HG02798 (cell line): ENCODE measurements around the gene PTPN23.
A peak's percentile ranks its signal among the peaks of the same experiment; 100 is the strongest.
"Not testable (repeated sequence)": the region's sequence is repeated elsewhere in the genome, so short reads cannot be mapped to it uniquely, and the experiment has no call there.

Source experiments
- ATAC-seq: cut with Tn5 transposase; IDR thresholded peaks from one replicate; pipeline ENCODE4 v1.9.1; 2021; ENCODE audit warnings: mild to moderate bottlenecking; ENCODE audit not compliant: unreplicated experiment, poor library complexity

The PTPN23 gene, protein sequence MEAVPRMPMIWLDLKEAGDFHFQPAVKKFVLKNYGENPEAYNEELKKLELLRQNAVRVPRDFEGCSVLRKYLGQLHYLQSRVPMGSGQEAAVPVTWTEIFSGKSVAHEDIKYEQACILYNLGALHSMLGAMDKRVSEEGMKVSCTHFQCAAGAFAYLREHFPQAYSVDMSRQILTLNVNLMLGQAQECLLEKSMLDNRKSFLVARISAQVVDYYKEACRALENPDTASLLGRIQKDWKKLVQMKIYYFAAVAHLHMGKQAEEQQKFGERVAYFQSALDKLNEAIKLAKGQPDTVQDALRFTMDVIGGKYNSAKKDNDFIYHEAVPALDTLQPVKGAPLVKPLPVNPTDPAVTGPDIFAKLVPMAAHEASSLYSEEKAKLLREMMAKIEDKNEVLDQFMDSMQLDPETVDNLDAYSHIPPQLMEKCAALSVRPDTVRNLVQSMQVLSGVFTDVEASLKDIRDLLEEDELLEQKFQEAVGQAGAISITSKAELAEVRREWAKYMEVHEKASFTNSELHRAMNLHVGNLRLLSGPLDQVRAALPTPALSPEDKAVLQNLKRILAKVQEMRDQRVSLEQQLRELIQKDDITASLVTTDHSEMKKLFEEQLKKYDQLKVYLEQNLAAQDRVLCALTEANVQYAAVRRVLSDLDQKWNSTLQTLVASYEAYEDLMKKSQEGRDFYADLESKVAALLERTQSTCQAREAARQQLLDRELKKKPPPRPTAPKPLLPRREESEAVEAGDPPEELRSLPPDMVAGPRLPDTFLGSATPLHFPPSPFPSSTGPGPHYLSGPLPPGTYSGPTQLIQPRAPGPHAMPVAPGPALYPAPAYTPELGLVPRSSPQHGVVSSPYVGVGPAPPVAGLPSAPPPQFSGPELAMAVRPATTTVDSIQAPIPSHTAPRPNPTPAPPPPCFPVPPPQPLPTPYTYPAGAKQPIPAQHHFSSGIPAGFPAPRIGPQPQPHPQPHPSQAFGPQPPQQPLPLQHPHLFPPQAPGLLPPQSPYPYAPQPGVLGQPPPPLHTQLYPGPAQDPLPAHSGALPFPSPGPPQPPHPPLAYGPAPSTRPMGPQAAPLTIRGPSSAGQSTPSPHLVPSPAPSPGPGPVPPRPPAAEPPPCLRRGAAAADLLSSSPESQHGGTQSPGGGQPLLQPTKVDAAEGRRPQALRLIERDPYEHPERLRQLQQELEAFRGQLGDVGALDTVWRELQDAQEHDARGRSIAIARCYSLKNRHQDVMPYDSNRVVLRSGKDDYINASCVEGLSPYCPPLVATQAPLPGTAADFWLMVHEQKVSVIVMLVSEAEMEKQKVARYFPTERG (N-terminal part only)

DNA sequence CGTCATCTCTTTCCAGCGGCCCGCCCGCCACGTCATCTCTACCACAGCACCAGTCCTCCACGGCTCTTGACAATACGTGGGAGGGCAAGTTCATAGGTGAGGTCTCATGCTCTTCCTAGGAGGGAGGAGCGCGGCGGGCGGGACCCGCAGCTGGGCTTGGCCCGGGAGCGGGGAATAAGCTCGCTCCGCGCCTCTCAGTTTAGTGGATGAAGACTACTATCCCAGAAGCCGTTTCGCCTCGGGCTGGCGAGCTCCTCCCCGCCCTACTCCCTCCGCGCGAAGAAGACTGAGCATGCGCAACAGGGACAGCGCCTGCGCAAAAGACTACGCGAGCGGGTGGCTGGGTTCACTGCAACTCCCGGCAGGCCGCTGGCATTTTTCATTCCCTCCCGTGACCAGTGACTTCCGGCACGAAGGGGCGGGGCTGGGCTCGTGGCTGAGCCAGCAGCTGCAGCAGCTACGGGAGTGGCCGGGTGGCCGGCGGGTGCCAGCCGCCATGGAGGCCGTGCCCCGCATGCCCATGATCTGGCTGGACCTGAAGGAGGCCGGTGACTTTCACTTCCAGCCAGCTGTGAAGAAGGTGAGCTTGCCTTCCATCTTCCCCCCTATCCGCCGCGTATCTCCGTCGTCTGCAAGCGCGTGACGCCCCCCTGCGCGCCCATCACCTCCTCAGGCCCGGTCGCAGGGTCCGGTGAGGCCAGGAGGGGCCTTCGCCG, at the start of gene PTPN23:
Gene PTPN23, plus strand, starts transcription at position 421 of the 716 bp plus-strand sequence. Its CDS starts 76 bp downstream, at position 497.
- peak; percentile 87 for ATAC-seq

DNA sequence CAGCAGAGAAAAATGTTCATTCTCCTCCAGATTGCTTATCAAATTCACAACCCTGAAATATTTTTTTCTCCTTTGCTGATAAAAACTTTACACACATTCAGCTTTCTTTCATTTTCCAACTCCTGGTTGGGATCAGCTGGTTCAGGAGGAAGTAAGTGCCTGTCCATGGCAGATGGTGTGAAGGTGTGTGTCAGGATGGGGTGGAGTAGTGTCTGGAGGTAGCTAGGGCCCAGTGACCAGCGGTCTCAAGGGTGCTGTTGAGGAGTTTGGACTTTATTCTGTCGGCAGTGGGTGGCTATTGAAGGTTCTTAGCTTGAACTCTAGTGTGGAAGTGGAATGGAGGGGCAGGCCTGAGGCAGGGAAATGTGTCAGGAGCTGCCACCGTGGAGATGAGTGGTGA, 46.9 kb upstream of the PTPN23 start:
- ATAC-seq: no peak

DNA sequence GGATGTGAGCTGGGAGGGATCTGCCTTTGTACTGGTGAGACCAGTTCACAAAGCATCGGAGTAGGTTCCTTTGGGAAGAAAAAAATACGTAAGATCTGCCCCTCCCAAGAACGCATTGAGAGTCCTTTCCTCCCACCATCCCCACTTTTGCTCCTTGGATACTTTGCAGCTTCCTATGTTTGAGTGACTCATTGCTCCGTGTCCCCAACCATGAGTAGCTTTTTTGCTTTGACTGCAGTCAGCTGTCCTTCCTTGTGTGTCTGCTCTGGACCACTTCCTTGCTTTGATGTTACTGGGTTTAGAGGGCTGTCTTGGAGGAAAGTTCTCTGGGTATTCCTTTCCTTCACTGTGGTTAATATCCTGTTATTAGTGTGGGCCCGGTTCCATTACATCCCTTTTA, 43.2 kb upstream of the PTPN23 start:
- no peak for ATAC-seq

DNA sequence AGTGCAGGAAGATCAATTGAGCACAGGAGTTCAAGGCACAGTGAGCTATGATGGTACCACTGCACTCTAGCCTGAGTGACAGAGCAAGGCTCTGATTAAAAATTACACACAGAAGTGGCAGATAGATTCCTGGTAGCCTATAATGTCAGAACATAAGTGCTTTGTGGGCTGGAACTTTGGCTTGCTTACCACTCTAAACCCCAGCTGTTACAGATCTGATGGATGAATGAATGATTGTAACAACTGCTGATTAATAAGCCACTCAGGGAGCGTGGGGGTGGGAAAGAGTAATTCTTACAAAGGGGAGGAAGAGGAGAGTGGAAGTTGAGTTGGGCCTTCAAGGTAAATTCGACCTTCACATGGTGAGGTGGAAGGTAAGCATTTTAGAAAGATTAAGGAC, 40.9 kb upstream of the PTPN23 start:
- no peak for ATAC-seq

DNA sequence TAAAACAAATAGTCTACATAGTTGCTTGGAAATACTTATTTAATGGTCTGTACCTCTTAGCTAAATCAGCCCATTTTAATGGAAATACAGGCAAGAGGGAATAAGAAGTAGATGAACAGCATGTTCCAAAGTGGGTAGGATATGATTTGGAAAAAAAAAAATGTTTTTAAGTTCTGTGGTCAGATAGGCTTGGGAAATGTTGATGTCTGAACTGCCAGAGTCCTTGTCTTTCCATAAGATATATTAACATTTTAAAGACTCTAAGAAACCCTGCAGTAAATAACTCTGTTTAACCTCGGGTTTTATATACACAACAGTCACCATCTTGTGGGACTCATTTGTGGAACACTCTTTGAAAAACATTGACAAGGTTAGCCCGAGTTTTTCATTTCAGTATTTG, 40.0 kb upstream of the PTPN23 start:
- no peak for ATAC-seq

DNA sequence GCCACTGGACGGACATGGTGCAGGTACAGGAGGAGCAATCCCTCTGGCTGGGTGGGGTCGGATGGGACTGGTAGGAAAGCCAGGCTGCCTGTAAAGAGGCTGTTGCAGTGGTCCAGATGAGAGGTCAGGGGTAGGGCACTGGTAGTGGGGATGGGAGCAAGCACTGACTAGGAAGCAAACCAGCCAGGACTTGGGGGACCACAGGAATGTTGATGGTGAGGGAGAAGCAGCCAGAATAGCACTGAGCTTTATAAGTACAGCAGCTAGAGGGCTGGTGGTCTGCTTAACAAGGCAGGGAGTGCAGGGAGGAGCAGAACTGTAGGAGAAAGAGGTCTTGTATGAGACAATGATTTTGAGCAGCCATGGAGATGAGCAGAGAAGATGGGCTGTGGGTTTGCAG, 38.7 kb upstream of the PTPN23 start:
- ATAC-seq: no peak

DNA sequence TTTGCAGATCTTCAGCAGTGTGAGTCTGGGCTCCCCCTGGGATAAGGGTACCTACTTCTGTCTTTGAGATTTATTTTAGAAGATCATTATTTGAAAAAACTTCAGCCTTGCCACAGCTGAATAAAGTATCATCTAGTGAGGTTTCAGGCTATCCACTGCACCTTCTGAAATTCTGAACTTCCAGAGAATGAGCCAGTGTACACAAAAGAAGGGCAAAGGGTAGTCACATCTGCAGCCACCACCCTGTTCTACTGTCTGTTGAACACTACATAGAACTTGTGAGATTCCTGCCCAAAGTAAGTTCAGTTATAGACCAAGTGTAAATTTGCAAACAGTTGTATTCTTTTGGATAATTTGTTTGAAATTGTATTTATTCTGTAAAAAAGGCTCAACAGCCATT, 38.0 kb upstream of the PTPN23 start:
- no peak for ATAC-seq

DNA sequence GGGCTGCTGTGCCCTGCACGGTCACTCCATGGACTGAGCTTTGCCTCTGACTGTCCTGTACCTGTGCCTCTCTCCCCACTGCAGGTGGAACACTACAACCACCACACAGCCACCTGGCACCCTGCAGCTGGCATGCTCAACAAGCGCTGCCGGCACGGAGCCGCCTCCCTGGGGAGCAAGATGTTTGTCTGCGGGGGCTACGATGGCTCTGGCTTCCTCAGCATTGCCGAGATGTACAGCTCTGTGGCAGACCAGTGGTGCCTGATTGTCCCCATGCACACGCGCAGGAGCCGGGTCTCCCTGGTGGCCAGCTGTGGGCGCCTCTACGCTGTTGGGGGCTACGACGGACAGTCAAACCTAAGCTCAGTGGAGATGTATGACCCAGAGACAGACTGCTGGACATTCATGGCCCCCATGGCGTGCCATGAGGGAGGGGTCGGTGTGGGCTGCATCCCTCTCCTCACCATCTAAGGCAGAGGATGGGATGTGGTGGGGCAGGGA, 37.3 kb upstream of the PTPN23 start:
- no peak for ATAC-seq

DNA sequence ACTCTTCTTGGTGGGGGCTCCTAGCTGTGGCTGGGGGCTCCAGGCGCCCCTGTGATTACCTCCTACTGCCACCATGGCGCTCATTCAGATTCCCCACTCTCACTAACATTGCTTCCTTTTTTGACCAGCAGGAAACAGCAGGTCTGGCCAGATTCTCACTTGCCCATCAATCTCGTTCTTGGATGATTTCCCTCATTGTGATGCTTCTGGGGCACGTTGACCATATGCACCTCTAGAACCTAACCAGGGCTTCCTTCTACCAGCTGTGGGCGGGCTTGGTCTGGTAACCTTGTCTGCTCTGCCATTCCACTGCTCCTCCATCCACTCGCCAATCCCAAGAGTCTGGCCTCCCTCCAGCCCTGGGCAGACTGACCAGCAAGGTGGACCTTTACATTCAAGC, 35.9 kb upstream of the PTPN23 start:
- no peak for ATAC-seq

DNA sequence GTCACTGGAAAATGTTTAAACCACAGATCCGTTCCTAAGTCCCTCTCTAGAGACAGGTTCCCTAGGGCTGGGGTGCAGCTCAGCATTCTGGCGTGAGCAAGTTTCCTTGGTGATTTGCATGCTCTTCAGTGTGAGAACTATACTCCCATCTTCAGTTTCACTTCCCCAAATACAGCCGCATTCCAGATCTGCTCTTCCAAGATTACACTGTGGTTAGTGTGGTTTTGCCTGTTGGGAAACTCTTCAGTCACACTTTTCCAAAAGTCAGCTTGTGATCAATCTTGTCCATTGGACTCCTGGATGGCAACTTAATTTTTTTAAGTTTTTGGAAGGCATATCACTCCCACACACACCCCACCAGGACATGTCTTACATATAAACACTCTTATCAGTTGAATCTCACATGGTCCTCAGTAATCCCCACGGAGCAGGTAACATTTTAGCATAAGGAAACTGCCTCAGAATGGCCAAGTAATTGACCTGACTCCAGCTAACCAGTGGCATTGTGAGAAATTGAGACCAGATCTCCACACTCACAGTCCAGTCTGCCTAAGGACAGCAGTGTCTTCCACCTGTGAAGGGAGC, 33.5 kb upstream of the PTPN23 start:
- peak; percentile 77 for ATAC-seq

DNA sequence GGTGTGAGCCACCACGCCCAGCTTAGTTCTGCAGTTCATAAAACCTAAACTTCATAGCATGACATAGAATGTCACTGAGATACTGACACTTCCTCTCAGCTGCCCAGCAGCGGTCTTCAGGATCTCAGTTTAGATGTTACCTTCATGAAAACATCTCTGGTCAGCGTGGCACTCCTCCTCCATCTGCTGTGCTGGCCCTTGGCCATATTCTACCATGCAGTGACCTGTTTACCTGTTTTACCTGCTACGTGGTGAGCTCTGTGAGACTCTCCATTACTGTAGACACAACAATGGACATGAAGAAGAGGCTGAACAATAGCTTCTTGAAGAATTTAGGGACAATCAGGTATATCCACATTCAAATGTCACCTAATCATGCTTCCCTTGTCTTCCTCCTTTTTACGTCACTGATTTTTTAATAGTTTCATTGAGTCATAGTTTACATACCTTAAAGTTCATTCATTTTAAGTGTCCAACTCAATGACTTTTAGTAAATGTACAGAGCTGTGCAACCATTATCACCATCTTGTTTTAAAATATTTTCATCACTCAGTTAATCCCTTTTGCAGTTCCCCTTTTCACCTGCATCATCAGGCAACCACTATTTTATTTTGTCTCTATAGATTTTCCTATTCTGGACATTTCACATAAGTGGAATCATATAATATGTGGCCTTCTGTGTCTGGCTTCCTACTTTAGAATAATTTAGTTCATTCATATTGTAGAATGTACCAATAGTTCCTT, 32.2 kb upstream of the PTPN23 start:
- no peak for ATAC-seq

DNA sequence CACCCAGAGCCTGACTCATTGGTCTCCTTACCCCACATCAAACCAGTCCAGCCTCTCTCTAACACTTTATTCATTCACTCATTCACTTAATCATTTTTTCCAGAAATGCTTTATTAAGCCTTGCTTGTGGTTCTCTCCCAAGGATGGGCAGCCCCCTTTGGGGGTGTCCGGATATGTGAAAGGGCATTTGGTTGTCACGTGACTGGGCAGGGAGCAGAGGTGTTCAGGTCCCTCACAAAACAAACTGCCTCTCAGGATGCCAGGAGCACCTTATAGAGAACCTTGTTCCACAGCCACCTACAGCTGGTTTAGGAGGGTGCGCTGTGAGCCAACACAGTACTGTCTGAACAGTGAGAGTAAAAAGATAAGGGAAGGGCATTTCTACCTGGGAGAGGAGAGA, 25.8 kb upstream of the PTPN23 start:
- ATAC-seq: no peak

DNA sequence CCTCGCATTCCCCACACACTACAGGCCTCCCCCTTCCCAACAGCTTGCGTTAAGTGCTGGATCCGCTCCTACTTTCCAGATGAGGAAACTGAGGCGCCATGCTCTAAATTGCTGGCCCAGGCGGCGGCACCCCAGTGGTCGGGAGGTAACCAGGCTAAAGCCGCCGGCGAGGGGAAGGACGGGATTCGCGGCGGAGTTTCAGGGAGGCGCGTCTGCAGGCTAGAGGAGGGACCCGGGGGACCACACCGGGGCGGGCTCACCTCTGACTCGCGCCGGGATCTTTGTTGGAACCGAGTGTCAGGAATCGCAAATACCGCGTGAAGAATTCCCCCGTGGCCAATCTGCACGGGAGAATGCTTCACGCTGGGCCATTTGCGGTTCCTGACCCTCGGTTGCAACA, 24.6 kb upstream of the PTPN23 start:
- no peak for ATAC-seq

DNA sequence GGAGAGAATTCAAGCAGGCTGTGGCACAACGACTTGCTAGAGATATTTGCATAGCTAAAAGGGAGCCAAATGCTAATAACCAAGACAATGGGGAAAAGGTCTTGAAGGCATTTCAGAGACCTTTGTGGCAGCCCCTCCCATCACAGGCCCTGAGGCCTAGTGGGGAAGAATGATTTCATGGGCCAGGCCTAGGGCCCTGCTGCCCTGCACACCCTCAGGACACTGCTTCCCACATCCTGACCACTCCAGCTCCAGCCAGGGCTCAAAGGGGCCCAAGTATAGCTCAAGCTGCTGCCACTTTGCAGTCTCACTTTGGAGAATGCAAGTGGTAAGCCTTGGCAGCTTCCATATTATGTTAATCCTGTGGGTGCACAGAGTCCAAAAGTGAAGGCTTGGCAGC, 21.5 kb upstream of the PTPN23 start:
- ATAC-seq: no peak

DNA sequence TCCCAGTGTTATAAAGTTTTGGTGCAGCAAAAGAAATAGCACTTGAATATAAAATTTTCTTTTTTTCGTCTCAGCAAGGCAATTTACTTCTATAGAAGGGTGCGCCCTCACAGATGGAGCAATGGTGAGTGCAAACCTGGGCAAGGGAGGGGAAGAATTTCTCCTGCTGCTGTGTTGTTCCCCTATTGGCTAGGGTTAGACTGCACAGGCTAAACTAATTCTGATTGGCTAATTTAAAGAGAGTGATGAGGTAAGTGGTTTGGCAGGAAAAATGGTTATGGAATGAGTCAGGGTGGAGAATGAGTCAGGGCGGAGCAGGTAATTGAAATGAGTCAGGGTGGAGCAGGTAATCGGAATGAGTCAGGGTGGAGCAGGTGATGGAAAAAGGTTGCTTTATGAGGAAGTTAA, 20.7 kb upstream of the PTPN23 start:
- ATAC-seq: not testable (repeated sequence)

DNA sequence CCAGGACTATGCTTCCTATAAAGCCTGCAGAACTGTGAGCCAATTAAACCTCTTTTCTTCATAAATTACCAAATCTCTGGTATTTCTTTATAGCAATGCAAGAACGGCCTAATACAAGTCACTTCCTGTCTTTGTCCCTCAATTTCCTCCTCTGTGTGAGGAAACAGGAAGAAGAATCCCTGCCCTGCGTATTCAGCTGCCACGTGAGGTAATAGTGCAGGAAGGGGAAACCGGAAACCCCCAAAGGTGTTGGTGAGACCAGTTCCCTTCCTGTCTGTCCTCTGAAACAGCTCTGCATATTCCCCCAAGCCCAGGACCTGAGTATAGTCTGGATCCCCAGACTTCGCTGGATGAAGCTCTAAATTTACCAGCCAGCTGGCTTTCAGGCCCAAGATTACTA, 18.1 kb upstream of the PTPN23 start:
- no peak for ATAC-seq

DNA sequence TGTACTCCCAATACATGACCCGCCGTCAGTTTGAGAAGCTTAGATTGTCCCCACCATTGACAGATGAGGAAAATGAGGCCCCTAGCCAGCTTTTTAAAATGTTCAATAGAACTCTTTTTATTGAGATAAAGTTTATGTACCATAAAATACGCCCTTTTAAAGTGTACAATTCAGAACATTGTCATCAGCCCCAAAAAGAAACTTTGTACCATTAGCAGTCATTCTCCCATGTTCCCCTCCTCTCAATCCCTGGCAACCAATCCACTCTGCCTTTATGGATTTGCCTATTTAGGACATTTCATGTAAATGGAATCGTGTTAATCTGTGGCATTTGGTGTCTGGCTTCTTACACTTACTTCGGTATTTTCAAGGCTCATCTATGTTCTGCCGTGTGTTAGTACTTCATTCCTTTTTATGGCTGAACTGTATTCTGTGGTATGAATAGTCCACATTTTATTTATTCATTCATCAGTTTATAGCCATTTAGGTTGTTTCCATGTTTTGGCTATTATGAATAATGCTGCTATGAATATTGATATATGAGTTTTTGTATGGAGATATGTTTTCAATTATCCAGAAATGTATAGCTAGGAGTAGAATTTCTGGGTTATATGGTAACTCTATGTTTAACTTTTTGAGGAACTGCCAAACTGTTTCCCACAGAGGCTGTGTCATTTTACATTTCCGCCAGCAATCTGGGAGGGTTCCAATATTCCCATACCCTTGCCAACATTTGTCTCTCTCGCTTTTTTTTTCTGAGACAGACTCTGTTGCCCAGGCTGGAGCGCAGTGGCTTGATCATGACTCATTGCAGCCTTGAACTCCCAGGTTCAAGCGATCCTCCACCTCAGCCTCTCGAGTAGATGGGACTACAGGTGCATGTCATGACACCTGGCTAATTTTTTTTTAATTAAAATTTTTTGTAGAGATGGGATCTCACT, 15.3 kb upstream of the PTPN23 start:
- ATAC-seq: no peak

DNA sequence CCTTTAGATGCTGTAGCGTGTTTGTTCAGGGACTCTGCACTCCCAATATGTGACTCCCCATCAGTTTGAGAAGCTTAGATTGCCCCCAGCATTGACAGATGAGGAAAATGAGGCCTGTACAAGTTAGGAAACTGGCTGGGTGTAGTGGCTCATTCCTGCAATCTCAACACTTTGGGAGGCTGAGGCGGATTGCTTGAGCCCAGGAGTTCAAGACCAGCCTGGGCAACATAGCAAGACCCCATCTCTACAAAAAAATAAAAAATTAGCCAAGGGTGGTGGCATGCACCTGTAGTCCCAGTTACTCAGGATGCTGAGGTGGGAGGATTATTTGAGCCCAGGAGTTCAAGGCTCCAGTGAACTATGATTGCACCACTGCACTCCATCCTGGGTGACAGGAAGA, 14.0 kb upstream of the PTPN23 start:
- no peak for ATAC-seq
